Measurements from ENCODE around the gene TMEM175.

DNA sequence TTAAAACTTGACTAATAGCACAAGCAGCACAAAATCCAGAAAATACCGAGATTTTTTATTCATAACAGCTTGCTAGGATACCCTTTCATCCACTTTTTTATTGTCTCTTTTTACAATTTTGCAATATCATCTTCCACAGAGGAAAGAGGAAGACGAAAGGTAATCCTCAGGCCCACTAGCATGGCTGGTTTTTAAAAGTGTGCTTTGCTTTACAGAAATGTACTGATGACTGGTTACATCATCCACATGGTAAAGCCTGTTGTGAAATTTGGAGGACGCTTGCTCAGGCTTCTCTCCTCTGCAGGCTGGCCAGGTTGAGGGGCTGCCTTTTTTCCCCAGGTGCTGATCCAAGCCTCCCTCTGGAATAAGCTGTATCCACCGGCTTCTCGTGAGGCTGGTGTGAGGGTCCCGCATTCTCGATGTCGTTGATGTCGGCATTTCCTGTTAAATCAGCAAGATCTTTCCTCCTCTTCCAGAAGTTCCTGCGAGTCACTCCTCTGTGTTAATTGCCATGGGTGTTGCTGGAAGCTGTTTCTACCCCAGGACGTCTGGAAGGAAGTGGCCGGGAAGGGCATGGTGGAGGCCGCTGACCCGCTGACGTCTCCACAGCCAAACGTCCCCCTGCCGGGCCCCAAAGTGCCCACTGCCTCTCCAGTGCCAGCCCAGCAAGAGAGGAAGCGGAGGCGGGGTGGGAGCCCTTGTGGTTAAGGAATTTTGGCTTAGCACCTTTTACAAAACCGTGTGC, 46.9 kb downstream of the TMEM175 start:
- TF ChIP-seq, protein P1, sequence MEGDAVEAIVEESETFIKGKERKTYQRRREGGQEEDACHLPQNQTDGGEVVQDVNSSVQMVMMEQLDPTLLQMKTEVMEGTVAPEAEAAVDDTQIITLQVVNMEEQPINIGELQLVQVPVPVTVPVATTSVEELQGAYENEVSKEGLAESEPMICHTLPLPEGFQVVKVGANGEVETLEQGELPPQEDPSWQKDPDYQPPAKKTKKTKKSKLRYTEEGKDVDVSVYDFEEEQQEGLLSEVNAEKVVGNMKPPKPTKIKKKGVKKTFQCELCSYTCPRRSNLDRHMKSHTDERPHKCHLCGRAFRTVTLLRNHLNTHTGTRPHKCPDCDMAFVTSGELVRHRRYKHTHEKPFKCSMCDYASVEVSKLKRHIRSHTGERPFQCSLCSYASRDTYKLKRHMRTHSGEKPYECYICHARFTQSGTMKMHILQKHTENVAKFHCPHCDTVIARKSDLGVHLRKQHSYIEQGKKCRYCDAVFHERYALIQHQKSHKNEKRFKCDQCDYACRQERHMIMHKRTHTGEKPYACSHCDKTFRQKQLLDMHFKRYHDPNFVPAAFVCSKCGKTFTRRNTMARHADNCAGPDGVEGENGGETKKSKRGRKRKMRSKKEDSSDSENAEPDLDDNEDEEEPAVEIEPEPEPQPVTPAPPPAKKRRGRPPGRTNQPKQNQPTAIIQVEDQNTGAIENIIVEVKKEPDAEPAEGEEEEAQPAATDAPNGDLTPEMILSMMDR (IDR thresholded peaks at IDR 0.05; ENCODE audit: insufficient read depth, low read length): no peak
- no peak for TF ChIP-seq GABPA (IDR thresholded peaks at IDR 0.05; ENCODE audit: low read depth)

Measured in HL-60 (cell line).